Colonic mucosa (tissue), 4 donors: ENCODE data around the gene COL7A1. TPM values are rescaled to one million over a fixed set of nuclear protein-coding genes. Genes with fewer than 3 reads are reported as not detected.

Source experiments
- DNase-seq: peaks from one replicate; pipeline ENCODE4 v3.0.0-alpha.2; 2020
- H3K27ac ChIP-seq: fragments of 200-600 bp; one replicate; pipeline ENCODE4 v1.8.0; 2021
- H3K27me3 ChIP-seq: fragments of 200-600 bp; one replicate; pipeline ENCODE4 v1.8.0; 2021
- H3K36me3 ChIP-seq: fragments of 200-600 bp; one replicate; pipeline ENCODE4 v1.8.0; 2021
- H3K4me1 ChIP-seq: fragments of 200-600 bp; one replicate; pipeline ENCODE4 v1.8.0; 2021; ENCODE audit warnings: mild to moderate bottlenecking
- H3K4me3 ChIP-seq: fragments of 200-600 bp; one replicate; pipeline ENCODE4 v1.8.0; 2021
- H3K9ac ChIP-seq, 2 donors: one replicate each; pipeline ENCODE4 v1.7.0; 2013; ENCODE audit warnings: control low read depth in 2 of 2, low read depth in 2 of 2, low read length in 2 of 2
- H3K9me3 ChIP-seq: fragments of 200-600 bp; one replicate; pipeline ENCODE4 v1.8.0; 2021
- CTCF ChIP-seq: fragments of 200-600 bp; IDR thresholded peaks from one replicate; pipeline ENCODE4 v1.8.0; 2022; ENCODE audit warnings: antibody characterized with exemption, mild to moderate bottlenecking
- intact Hi-C: fragments of 100-400 bp; cut with DNase I; formaldehyde crosslinking; loops from one replicate; pipeline ENCODE4 v1.14.1; 2022
- total RNA-seq, 2 donors: library from RNA; stranded (reverse); fragmentation: NEBNext Ultra II Directional in 1 of 2; extraction: Animal tissue kit (Norgen Biotek cat#: 25700) in 1 of 2; gene quantifications; one replicate each; pipeline ENCODE4 v1.2.1, GENCODE V29; 2021
- donor health status: healthy.
- donor health status: DM: no; HTN: no; CAD: no.
- donor health status: DM: no; HTN: no; CAD: no.

The COL7A1 gene
- total RNA-seq, 2 donors from 2014 or later: 3.8 to 5.1 TPM

- peak overlapping the region; percentile 87 for H3K4me3 ChIP-seq
- intact Hi-C loops: loop anchor here (10.0 kb wide), 1 partner anchor 171 kb away; a partner anchor contains a TSS
- H3K27ac ChIP-seq: peak overlapping the region; percentile 78
- H3K4me1 ChIP-seq: peaks cover 4% of the 10 kb centered on the region
- DNase-seq: no peak
- peaks cover 6% of the 10 kb centered on the region for H3K36me3 ChIP-seq
- H3K9me3 ChIP-seq: no peaks in the 10 kb centered on the region
- no peaks in the 10 kb centered on the region for H3K27me3 ChIP-seq
- TF ChIP-seq CTCF: no peak
- peak overlapping the region; percentile 57 to 79 for H3K9ac ChIP-seq
Observed at GRCh38 chr3:48636149-48636655, 41.1 kb upstream of the COL7A1 start.

- Histone ChIP-seq H3K27me3 (no peaks in the 10 kb centered on the region), H3K27ac (peak within 1 kb of the TSS; percentile 78), H3K36me3 (peaks cover 6% of the 10 kb centered on the region), H3K9ac (peak within 1 kb of the TSS; percentile 85 to 87), H3K4me3 (peak within 1 kb of the TSS; percentile 87), H3K4me1 (peaks cover 4% of the 10 kb centered on the region), H3K9me3 (no peaks in the 10 kb centered on the region)
- DNase-seq: peak; percentile 99
- intact Hi-C loops: loop anchor here (10.0 kb wide), 1 partner anchor 171 kb away; a partner anchor contains a TSS
- TF ChIP-seq CTCF: peak; percentile 50
Observed at GRCh38 chr3:48635222-48636021, 40.3 kb upstream of the COL7A1 start, which contains the start of gene SLC26A6. Gene SLC26A6, minus strand, starts transcription at chr3:48635461. Its CDS starts 68 bp downstream, at chr3:48635393.

GRCh38 chr3:48634661-48635221 is 39.6 kb upstream of the COL7A1 start:
- no peak for TF ChIP-seq CTCF
- Histone ChIP-seq H3K27ac (peak overlapping the region; percentile 78), H3K27me3 (no peaks in the 10 kb centered on the region), H3K36me3 (peaks cover 10% of the 10 kb centered on the region), H3K9me3 (no peaks in the 10 kb centered on the region), H3K4me3 (peak overlapping the region; percentile 87), H3K9ac (peak overlapping the region; percentile 85 to 87), H3K4me1 (peaks cover 4% of the 10 kb centered on the region)
- DNase-seq: peak; percentile 82
- intact Hi-C loops: loop anchor here (10.0 kb wide), 1 partner anchor 170 kb away; a partner anchor contains a TSS

- no peaks in the 10 kb centered on the region for H3K27me3 ChIP-seq
- no peaks in the 10 kb centered on the region for H3K9me3 ChIP-seq
- intact Hi-C loops: loop anchor here (10.0 kb wide), 1 partner anchor 169 kb away; a partner anchor contains a TSS
- H3K36me3 ChIP-seq: peaks cover 12% of the 10 kb centered on the region
- H3K4me3 ChIP-seq: no peak overlapping the region
- TF ChIP-seq CTCF: no peak
- no peak for DNase-seq
- peaks cover 4% of the 10 kb centered on the region for H3K4me1 ChIP-seq
- H3K9ac ChIP-seq: peak overlapping the region; percentile 24 to 85
- H3K27ac ChIP-seq: no peak overlapping the region
Observed at GRCh38 chr3:48633743-48634142, 38.6 kb upstream of the COL7A1 start.

GRCh38 chr3:48633256-48633655 is 38.1 kb upstream of the COL7A1 start:
- Histone ChIP-seq H3K36me3 (peaks cover 12% of the 10 kb centered on the region), H3K4me1 (peaks cover 4% of the 10 kb centered on the region), H3K9ac (no peak overlapping the region), H3K27me3 (no peaks in the 10 kb centered on the region), H3K9me3 (no peaks in the 10 kb centered on the region), H3K27ac (no peak overlapping the region), H3K4me3 (no peak overlapping the region)
- TF ChIP-seq CTCF: no peak
- no peak for DNase-seq
- intact Hi-C loops: loop anchor here (10.0 kb wide), 1 partner anchor 168 kb away; a partner anchor contains a TSS
